Astrocyte of the spinal cord (primary cell): ENCODE measurements around the gene PPP1R1A.

ENCODE experiments used
- DNase-seq: peaks from one replicate; pipeline ENCODE4 v3.0.0; 2011; ENCODE audit warnings: low read depth, low spot score
- H3K4me3 ChIP-seq: 2 replicates; pipeline ENCODE4 v1.5.1; 2011; ENCODE audit warnings: low read depth, mild to moderate bottlenecking, low read length, moderate library complexity
- CTCF ChIP-seq: IDR thresholded peaks from 2 replicates; pipeline ENCODE4 v1.5.1; 2012; ENCODE audit warnings: low read depth, mild to moderate bottlenecking, low read length, inconsistent platforms
- in situ Hi-C: cut with HindIII; loops from 2 replicates; pipeline ENCODE4 v1.10.0; 2017; ENCODE audit warnings: low sequenced_read_pairs

Gene PPP1R1A

GRCh38 chr12:54595471-54595870, 7.0 kb upstream of the PPP1R1A start:
- in situ Hi-C loops = no loop called here
- no peak overlapping the region for H3K4me3 ChIP-seq
- DNase-seq = no peak
- TF ChIP-seq CTCF = no peak

GRCh38 chr12:54593725-54594124, 5.3 kb upstream of the PPP1R1A start:
- TF ChIP-seq CTCF = no peak
- DNase-seq = no peak
- H3K4me3 ChIP-seq = no peak overlapping the region
- in situ Hi-C loops = no loop called here

- in situ Hi-C loops = no loop called here
- DNase-seq = no peak
These were observed 4.7 kb upstream of the PPP1R1A start for GRCh38 chr12:54593135-54593534.

GRCh38 chr12:54592316-54592715, 3.9 kb upstream of the PPP1R1A start:
- no peak for TF ChIP-seq CTCF
- no peak overlapping the region for H3K4me3 ChIP-seq
- DNase-seq = no peak
- in situ Hi-C loops = no loop called here

More at GRCh38 chr12:54593135-54593534, 4.7 kb upstream of the PPP1R1A start:
- H3K4me3 ChIP-seq = no peak overlapping the region
- TF ChIP-seq CTCF = no peak

GRCh38 chr12:54590978-54591591, 2.6 kb upstream of the PPP1R1A start:
- no peak for TF ChIP-seq CTCF
- H3K4me3 ChIP-seq = no peak overlapping the region
- in situ Hi-C loops = no loop called here
- DNase-seq = no peak

- in situ Hi-C loops = no loop called here
- TF ChIP-seq CTCF = no peak
These were observed 1.5 kb upstream of the PPP1R1A start for GRCh38 chr12:54589964-54590363.

GRCh38 chr12:54588890-54589267, 420 bp upstream of the PPP1R1A start:
- no peak for DNase-seq
- TF ChIP-seq CTCF = no peak
- H3K4me3 ChIP-seq = no peak overlapping the region
- in situ Hi-C loops = no loop called here

More at GRCh38 chr12:54589964-54590363, 1.5 kb upstream of the PPP1R1A start:
- H3K4me3 ChIP-seq = no peak overlapping the region
- DNase-seq = no peak
